Body of pancreas (tissue), 4 donors: ENCODE measurements around the gene HTR3A.

Source experiments
- POLR2A ChIP-seq, 3 donors: fragments of 450-650 bp; IDR thresholded peaks; one replicate each; pipeline ENCODE4 v1.6.1; 2016; ENCODE audit warnings: antibody characterized with exemption in 3 of 3, mild to moderate bottlenecking in 2 of 3
- TF ChIP-seq, protein P1 (sequence below), 7 experiments: fragments of 450-650 bp in 4 of 7; fragments of 200-600 bp in 3 of 7; sonication (generic) in 3 of 7; IDR thresholded peaks; one replicate each; pipeline ENCODE4 v1.5.1; 2016 to 2019; ENCODE audit warnings: antibody characterized with exemption in 7 of 7

DNA sequence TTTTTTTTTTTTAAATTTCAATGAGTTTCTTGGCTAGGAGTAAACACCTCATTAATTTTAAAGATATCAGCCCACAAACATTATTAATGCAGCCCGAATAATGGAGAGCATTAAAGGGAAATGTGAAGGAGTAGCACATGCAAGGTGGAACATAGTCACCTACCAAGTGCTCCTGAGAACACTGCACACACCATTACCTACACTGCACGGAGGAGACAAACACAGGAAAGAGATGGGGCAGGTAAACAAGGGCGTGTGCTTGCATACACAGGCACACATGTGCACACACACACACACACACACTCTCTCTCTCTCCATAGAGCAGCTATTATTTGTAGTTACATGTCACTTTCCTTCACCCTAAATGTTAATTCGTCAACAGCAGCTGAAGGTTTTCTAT lies 40.1 kb upstream of the HTR3A start:
- TF ChIP-seq, protein P1, sequence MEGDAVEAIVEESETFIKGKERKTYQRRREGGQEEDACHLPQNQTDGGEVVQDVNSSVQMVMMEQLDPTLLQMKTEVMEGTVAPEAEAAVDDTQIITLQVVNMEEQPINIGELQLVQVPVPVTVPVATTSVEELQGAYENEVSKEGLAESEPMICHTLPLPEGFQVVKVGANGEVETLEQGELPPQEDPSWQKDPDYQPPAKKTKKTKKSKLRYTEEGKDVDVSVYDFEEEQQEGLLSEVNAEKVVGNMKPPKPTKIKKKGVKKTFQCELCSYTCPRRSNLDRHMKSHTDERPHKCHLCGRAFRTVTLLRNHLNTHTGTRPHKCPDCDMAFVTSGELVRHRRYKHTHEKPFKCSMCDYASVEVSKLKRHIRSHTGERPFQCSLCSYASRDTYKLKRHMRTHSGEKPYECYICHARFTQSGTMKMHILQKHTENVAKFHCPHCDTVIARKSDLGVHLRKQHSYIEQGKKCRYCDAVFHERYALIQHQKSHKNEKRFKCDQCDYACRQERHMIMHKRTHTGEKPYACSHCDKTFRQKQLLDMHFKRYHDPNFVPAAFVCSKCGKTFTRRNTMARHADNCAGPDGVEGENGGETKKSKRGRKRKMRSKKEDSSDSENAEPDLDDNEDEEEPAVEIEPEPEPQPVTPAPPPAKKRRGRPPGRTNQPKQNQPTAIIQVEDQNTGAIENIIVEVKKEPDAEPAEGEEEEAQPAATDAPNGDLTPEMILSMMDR (IDR thresholded peaks at IDR 0.05) = no peak
- no peak for TF ChIP-seq POLR2A (IDR thresholded peaks at IDR 0.05)
